GM21786 (cell line): ENCODE data around the gene MFRP.

ENCODE experiments used
- ATAC-seq: cut with Tn5 transposase; IDR thresholded peaks from one replicate; pipeline ENCODE4 v1.9.1; 2021; ENCODE audit not compliant: unreplicated experiment

The MFRP gene

DNA sequence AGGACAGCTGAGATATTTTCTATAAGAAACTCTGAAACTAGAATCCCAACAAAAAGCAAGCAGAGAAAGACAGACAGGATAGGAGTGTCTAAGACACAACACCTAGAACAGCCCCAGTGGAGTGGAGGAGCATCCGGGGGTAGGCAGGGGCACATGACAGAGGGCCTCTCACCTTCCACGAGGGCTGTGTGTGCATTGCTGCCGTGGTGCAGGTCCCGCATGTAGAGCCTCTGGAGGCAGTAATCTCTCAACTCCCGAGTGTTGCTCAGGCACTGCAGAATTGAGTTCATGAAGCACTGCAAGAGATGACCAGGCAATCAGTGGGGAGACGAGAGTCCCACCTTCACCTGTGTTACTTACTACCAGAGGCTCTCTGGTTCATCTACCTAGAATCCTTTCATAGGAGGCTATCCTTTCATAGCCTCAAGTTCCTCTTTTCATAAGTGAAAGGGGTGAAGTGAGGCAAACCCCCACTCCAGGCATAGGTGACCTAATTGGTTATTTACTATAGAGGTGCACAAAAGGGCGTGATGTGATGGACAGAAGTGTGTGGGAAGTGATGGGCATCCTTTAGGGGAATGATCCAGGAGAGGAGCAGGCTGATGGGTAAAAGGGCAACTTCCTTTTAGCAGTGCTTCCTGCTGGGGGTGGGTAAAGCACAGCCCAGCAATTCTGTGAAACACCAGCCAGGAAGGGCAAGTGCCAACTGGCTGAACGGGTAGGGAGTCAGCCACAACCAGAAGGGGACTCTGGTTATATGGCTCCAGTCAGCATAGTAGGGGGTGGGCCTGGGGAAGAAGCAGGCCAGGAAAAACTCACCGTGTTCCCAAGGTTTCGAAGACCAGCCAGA lies 13.1 kb upstream of the MFRP start:
- no peak for ATAC-seq

DNA sequence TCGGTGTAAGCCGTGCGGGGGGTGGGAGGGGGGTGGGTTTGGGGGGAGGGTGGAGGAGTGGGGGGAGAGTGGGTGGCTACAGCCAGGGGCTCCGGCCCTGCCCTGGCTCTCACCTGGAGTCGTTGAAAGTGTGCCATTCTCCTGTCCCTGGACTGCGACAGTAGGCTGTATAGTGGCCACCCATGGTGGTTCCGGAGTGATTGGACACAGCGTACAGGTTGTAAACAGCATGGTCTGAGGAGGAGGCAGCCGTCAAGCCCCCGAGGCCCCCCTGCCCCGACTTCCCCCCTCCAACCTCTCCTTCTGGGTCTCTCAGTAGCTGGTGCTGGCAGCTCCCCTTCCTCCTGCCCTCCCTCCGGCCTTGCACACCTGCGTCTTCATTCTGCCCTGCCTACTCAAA lies 10.6 kb upstream of the MFRP start:
- no peak for ATAC-seq

DNA sequence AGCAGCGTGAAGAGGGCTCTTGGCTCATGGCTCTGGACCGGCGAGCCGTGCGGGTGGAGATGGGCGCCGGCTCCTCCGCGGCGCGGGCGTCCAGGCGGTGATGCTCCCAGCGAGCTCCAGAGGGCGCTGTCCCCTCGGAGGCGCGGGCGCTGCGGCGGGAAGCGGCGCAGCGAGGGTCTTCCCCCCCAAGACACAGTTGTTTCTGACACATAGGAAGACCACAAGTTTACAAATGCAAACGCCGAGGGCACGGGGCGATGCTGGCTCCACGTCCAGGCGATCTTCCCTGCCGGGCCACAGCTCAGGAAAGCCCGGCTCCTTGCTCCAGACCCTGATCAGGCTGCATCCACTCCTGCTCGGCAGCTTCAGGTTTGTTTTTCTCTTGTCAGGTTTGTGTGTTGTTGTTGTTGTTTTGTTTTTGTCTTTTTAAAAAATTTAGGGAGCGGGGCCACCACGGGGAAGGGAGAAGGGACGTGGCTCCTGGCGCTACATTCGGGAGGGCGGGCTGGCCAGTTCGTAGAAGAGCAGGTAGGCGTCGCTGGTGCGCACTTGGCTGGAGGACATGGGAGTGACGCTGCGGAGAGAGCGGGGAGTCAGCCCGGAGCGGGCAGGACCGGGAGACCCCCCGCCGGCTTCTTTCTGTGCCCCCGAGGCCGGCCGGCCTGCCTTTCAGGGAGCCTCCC lies 10.0 kb upstream of the MFRP start:
- peak; percentile 68 for ATAC-seq

DNA sequence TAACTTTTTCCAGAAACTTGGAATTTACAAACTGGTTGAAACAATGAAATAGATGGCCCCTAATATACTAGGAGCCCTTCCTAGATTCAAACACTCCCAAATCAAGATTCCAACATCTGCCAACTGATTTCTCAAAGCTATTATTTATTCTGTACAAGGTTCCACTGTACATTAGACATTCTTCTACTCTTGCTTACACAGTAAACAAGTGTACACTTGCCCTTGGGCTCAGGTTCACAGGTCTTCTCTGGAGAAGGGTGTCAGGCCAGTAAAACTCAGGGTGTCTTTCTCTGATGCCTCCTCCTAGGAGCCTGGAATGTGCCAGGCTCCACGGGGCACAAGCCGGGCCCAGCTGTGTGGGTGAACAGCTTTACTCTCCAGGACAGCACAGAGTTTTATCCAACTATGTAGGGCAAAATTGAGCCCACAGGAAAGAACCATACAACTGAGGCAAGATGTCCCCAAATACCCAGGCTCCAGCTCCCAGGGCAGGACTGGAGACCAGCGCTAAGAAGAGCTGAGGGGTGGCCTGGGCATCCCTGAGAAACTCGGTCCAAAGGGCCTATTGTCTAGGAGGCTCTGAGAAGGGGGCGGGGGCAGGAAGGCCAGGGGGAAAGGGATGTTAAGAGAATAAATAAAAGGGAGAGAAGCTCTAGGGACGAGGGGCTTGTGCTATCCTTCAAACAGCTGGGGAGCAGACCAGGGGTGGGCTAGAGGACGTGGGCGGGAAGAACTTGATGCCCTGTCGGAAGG lies 8.8 kb upstream of the MFRP start:
- ATAC-seq = no peak

DNA sequence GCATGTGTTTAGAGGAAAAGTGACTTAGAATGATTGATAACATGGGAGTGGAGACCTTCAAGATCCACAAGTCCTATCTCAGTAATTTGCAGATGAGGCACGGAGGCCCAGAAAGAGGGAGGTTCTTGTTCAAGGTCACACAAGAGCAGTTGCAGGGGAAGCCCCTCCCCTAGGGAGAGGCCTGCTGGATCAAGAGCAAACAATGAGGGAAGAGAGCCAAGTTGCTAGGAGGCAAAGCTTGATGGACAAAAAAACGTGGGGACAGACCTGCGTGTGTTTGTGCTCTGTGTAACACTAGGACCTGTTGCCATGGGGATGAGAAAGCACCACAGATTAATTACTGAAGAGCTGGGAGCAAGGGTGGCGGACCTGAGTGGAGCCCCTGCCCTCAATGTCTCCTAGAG lies 6.4 kb upstream of the MFRP start:
- no peak for ATAC-seq

DNA sequence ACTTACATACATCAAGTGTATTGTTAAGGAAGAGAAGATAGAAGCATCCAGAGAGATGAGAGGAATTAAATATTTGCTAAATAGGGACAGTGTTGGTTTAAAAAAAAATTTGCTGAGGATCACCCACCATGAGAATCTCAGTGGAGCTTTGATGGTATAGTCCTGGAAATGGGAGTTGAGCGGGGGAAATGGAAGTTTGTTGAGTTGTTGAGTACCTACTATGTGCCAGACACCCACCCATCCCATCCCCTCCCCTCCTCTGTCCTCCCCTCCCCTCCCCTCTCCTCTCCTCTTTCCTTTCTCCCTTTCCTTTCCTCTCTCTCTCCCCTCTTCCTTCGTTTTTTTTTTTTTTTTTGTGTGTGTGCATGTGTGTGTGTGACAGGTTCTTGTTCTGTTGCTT lies 4.7 kb upstream of the MFRP start:
- ATAC-seq = no peak

DNA sequence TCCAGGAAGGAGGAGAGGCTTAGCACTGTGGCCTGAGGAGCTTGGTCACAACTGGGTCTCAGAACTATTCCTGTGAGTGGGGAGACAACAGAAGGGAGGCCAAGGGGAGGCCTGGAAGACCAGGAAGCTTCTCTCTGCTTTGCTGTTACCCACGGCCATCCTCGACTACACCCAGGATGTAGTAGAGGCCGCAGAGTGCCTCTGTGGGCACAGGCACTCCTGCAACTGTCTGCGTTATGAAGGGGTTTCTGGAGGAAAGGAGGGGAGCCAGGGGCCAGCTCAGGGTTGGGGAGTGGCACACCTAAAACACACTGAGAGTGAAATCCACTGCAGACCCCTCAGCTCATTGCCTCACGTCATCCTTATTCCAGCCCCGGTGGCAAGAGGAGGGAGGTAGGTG lies 3.8 kb upstream of the MFRP start:
- ATAC-seq = no peak

DNA sequence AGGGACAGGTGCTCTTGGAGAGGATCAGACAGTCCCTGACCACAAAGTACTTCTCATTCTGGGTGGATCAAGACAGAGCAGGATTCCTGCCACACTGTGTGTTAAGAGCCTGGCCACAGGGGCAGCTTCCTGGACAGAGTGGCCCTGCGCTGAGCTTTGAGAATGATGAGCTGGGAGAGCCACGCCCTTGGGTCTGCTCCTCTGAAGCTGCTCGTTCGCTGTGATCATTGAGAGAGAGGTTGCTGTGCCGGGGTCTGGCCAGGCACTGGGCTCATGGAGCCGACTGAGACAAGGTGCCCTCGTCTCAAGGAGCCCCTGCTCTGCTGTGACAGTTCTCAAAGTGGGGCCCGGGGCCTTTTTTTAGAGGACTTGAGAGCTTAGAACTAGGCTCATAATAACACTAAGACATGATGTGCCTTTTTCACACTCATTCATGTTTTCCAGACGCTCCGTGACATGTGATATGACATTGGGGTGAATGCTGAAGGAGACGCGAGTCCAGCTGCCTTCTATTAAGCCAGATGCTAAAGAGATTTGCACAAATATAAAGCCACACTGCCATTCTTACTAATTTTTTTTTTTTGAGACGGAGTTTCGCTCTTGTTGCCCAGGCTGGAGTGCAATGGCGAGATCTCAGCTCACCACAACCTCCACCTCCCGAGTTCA lies 1.6 kb upstream of the MFRP start:
- no peak for ATAC-seq

DNA sequence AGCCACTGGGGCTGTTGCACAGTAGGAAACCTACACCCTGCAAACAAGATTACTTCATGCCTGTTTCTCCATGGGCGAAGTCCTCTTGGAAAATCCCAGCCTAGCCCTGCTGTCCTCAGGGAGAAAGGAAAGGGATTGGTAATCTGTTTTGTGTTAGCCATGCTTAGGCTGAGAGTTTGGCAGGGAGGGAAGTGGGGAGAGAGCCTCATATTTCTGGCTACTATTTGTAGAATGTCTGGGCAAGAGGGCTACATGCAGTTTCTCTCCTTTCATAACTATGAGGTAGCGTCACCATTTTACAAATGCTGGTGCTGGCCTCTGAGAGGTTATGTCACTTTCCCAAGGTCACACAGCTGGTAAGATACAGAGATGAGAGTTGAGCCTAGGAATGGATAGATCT lies 737 bp upstream of the MFRP start:
- ATAC-seq = no peak

DNA sequence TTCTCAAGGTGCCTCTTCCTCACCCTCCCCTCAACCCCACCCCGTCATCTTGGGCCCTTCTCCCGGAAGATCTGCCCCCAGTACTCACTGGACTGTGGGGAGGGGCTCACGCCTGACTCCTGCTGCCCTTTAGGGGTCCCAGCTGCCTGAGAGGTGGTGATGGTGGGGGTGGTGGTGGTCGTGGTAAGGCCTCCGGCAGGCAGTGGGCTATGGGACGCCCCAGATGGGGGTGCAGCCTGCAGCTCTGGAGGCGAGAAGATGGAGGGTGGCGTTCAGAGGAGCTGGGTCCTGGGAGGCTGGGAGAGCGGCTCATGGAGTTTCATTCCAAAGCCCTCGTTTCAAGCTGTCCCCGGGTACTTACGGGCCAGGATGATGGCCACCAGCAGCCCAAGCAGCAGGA lies 820 bp downstream of the MFRP start:
- ATAC-seq = no peak

DNA sequence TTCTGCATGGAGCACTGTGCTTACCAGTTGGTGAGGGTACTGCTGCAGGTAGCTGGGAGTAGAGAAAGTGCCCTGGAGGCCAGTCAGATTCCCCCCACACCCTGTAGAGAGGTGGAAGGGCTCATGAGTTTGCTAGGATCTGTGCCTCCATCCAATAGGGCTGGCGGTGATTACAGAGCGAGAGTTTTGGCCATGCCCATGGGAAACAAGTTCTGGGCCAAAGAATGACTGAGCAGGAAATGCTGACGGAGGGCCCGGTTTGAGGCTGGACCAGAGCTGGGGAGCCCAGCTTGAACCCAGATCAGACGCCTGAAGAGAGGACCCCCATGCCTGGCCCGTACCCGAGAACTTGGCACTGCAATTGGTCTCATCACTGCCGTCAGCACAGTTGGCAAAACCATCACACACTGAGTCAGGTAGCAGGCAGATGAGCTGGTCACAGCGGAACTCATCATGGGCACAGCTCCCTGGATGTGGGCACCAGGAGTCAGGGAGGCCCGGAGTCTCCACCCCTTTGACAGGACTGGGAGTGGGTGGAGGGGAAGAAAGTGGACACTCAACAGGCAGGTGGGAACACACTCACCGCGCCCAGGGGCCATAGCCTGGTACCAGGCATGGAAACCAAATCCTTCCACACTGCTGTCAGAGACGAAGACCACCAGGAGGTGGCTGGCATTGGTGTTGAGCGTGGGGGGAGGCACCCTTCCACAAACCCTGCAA lies 2.1 kb downstream of the MFRP start:
- ATAC-seq = no peak

DNA sequence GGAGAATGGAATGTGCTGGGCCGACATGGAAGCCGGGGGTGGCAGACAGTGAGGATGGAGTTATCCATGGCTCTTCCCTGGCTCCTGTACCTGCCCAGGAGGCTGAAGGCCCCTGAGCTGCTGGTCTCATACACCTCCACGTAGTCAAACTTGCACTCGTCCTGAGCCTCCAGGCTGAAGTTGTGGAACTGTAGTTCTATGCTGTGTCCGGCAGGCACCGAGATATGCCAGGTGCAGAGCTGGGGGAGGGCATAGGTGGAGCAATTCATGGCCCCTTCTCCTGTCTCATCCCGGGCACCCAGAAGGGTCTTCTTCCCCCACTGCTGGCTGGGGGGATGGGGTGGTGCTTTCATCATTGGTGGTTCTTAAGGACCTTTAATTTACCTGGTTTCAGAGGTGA lies 2.8 kb downstream of the MFRP start:
- ATAC-seq = no peak

DNA sequence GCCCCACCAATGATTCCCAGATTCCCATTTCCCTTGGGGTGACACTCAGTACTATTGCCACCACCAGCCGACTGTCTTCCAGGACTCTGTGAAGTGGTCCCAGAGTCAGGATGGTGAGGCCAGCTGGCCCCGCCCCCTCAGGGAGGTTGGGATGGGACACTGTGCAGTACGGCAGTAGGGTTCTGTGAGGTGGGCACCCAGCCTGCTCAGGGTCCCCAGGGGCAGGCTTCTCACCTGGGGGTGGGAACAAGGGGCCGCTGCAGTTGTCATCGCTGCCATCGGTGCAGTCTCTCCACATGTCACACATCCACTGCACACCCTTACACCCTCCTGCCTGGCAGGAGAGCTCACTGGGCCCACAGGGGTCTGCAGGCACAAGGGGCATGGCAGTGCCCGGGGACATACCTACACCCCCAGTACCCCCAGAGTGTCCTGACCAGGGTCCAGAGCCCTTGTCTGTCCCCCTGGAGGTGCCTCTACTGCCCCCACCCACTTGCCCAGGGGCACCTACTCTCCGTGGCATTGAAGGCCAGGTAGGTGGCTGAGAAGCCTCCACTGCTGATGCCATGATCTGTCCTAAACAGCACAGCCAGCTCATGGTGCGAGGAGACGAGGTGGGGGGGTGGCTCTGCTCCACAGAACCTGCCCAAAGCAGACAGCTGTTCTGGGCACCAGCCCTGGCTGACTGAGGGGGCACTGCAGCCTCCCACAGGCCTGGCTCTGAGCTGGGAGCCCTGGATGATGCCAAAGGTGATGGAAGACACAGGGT lies 4.0 kb downstream of the MFRP start:
- ATAC-seq = no peak

DNA sequence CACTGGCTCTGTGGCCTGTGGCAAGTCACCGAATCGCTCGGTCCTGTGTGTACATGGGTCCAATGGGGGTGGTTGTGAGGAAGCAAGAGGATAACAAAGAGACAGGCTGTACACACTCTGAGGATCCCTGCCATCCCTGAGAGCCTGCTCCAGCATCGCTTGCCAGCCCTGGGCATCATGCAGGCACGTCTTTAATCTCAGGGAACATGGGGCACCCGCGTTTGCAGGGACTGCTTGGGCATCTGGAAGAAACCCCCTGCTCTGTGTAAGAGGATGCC lies 4.5 kb downstream of the MFRP start:
- no peak for ATAC-seq

DNA sequence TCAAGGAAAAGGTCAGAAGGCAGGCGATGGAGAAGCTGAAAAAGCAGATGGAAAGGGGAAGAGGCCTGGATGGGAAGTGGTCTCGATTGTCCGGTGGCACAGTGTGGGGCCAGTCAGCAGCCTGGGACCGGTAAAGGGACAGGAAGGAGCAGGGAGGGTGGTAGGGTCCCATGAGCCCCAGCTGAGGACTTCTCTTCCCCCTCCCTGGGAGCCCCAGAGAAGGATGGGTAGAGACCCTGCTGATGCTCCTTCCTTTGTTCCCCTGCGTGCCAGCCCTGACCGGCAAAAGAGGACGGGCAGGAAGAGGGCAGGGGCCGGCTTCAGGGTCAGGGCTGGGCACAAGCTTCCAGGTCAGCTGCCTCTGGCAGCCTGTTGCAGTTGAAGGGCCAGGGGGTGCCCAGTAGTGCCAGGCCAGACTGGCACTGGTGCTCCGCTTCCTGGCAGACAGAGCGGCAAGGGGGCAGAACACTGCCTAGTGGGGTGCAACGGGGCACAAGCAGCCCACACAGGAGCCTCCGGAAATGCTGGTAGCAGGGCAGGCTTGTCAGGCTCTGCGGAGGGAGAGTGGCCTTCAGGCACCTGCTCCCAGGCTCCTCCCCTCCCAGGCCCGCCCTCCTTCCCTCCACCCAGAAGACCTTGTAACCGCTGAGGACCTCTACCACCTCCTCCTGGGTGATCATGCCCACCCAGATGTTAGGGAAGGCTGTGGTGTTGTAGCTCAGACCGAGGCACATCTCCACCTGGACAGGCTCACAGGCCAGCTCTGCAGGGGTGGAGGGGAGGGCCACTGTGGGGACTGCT lies 5.1 kb downstream of the MFRP start:
- ATAC-seq = no peak

DNA sequence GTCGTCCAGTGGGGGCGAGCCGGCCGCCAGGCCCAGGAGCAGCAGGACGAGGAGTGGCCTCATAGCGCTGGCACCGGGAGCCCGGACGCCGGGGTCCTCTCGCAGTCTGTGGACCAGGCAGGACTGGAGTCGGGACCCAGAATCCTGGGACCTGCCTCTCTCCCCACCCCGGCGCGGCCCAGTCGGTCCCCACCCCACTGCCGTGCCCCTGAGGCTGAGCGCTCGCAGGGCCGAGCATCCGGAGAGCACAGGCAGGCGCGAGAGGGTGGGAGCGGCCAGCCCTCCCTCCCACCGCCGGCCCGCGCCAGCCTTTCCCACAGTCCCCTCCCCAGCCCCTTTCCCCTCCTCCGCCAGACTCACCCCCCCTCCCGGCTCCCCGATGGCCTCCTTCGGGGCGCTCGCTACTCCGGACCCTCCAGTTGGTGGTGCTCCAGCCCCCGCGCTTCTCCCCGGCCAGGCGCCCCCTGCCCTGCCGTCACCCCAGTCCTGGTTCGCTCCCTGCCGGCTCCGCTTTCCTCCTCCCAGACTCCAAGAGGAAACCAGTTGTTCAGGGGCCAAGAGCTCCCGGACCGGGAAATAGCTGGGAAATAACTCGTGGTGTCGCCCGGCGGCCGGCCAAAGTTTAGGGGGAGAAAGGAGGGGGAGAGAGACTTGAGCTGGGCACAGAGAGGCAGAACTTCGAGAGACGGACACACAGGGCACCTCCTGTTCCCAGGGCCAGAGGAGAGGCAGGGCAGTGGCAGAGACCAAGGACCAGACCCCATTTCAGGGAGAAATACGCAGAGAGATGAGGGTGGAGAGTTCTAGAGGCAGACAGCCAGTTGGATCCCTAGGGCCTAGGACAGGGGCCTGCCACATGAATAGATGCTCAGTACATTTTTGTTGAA lies 5.9 kb downstream of the MFRP start, which contains the start of gene C1QTNF5:
C1QTNF5 (minus strand) TSS at position 549 of the 887 bp plus-strand sequence; CDS start at position 63, 486 bp downstream.
- ATAC-seq = no peak

DNA sequence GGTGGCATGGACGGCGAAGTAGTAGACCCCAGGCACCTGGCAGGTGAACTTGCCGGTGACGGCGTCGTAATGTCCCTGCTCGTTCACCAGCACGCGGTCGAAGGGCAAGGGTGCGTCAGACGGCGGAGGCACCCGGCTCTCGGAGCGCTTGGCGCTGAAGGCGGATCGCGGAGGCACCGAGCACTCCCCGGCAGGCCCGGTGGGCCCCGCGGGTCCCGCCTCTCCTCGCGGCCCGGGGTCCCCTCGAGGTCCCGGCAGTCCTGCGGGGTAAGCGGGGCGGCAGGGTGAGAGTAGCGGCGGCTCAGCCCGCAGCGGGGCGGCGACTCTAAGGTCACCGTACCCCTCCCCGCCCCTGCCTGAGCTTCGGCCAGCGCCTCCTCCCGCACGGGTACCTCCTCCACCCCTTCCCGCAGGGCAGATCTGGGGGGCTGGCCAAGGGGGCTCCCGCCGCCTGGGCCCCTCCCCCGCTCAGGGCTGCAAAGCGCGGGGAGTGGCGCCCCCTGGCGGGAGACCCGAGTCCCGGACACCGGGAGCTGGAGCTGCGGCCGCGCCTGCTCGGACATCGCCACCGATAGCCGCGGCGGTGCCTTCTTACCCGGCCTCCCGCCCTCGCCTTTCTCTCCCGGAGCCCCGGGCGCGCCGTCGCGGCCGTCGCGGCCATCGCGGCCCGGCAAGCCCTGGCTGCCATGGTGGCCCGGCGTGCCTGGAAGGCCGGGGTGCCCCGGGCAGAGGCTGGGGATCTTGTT lies 6.7 kb downstream of the MFRP start:
- no peak for ATAC-seq
